Measurements from ENCODE around the gene PBXIP1. TPM values are rescaled to one million over a fixed set of nuclear protein-coding genes. Genes with fewer than 3 reads are reported as not detected.
A peak's percentile ranks its signal among the peaks of the same experiment; 100 is the strongest.

Gene PBXIP1
- total and polyA plus RNA-seq, 10 of the 15 experiments (the other 5 are each of a cell fraction or from before 2014, with no cell fraction given) = 0.63 to 25.6 (median 15.4) TPM

DNA sequence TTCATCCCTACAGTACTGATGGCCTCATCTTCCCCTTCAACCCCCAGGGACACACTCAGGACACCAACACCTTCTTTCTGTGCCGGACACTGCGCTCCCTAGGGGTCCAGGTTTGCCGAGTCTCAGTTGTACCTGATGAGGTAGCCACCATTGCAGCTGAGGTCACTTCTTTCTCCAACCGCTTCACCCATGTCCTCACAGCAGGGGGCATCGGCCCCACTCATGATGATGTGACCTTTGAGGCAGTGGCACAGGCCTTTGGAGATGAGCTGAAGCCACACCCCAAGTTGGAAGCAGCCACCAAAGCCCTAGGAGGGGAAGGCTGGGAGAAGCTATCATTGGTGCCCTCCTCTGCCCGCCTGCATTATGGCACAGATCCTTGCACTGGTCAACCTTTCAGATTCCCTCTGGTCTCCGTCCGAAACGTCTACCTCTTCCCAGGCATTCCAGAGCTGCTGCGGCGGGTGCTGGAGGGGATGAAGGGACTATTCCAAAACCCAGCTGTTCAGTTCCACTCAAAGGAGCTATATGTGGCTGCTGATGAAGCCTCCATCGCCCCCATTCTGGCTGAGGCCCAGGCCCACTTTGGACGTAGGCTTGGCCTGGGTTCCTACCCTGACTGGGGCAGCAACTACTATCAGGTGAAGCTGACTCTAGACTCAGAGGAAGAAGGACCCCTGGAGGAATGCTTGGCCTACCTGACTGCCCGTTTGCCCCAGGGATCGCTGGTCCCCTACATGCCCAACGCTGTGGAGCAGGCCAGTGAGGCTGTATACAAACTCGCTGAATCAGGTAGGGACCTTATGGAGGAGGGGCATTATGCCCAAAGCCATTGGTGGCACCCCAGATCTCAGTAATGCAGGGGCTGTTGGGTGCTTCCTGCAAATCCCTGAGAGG is 32.4 kb upstream of the PBXIP1 start:
- Histone ChIP-seq H3K27me3 (replicated peaks in 1 of 2; ENCODE audit: control insufficient read depth in 2 of 2, insufficient read depth in 2 of 2, low read length in 1 of 2) (no peaks in the 10 kb centered on the region), H3K9ac (ENCODE audit: control insufficient read depth, insufficient read depth, low read length) (no peak overlapping the region), H4K20me1 (ENCODE audit: control insufficient read depth, insufficient read depth) (no peaks in the 10 kb centered on the region), H3K4me2 (ENCODE audit: control insufficient read depth, insufficient read depth) (no peak overlapping the region), H3K36me3 (ENCODE audit: control insufficient read depth in 2 of 2, insufficient read depth in 2 of 2, low read length in 1 of 2) (peaks cover 15 to 17% of the 10 kb centered on the region in 2 experiments; a peak in 3 of 4 replicates), H3K79me2 (ENCODE audit: control insufficient read depth, insufficient read depth, low read length) (peaks cover 16% of the 10 kb centered on the region), H2AFZ (ENCODE audit: control insufficient read depth, low read depth, low read length) (no peak overlapping the region), H3K9me3 (replicated peaks; ENCODE audit: control insufficient read depth, insufficient read depth, low read length) (no peaks in the 10 kb centered on the region), H3K4me3 (no peak overlapping the region), H3K27ac (ENCODE audit: control insufficient read depth, insufficient read depth) (no peak overlapping the region), H3K4me1 (ENCODE audit: control insufficient read depth, insufficient read depth, low read length) (no peaks in the 10 kb centered on the region)
- POLR2A ChIA-PET = interaction anchor here (0.8 to 1.2 kb wide), 5 partner anchors 11 to 130 kb away, joined by 3 to 4 read pairs (median 3); no protein-coding TSS in a partner anchor
- WGBS (ENCODE audit: insufficient coverage, insufficient replicate concordance, low lambda C conversion rate, missing lambda C conversion rate) = 92% methylated on average over 17 of the region's 17 CpGs
- CTCF ChIA-PET = interaction anchor here (0.6 to 20.6 kb wide), 7 partner anchors 8 to 75 kb away, joined by 3 to 226 read pairs (median 3); partner anchors contain the start of genes LENEP and ZBTB7B
- intact Hi-C loops (cut with micrococcal nuclease; ENCODE audit: unreplicated experiment) (no loop called here), in situ Hi-C loops (cut with MboI) (no loop called here)
- DNase-seq (ENCODE audit: low read depth, low spot score) (no peak), ATAC-seq (no peak), FAIRE-seq (no peak)
- TF ChIP-seq, protein P1, sequence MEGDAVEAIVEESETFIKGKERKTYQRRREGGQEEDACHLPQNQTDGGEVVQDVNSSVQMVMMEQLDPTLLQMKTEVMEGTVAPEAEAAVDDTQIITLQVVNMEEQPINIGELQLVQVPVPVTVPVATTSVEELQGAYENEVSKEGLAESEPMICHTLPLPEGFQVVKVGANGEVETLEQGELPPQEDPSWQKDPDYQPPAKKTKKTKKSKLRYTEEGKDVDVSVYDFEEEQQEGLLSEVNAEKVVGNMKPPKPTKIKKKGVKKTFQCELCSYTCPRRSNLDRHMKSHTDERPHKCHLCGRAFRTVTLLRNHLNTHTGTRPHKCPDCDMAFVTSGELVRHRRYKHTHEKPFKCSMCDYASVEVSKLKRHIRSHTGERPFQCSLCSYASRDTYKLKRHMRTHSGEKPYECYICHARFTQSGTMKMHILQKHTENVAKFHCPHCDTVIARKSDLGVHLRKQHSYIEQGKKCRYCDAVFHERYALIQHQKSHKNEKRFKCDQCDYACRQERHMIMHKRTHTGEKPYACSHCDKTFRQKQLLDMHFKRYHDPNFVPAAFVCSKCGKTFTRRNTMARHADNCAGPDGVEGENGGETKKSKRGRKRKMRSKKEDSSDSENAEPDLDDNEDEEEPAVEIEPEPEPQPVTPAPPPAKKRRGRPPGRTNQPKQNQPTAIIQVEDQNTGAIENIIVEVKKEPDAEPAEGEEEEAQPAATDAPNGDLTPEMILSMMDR (IDR thresholded peaks at IDR 0.05 in 2 of 3, conservative IDR thresholded peaks at IDR 0.05 in 1 of 3; ENCODE audit: control insufficient read depth in 2 of 3, extremely low read depth in 1 of 3, insufficient read depth in 1 of 3, low read depth in 3 of 3, low read length in 3 of 3) = peak in 2 of 3 experiments; percentile 16 to 34; a peak in 2 of 6 replicates
- no peak for TF ChIP-seq GABPA (IDR thresholded peaks at IDR 0.05; ENCODE audit: low read depth)
- no peak for TF ChIP-seq SREBF2 (IDR thresholded peaks at IDR 0.05; ENCODE audit: low read length)
- TF ChIP-seq, protein P2, sequence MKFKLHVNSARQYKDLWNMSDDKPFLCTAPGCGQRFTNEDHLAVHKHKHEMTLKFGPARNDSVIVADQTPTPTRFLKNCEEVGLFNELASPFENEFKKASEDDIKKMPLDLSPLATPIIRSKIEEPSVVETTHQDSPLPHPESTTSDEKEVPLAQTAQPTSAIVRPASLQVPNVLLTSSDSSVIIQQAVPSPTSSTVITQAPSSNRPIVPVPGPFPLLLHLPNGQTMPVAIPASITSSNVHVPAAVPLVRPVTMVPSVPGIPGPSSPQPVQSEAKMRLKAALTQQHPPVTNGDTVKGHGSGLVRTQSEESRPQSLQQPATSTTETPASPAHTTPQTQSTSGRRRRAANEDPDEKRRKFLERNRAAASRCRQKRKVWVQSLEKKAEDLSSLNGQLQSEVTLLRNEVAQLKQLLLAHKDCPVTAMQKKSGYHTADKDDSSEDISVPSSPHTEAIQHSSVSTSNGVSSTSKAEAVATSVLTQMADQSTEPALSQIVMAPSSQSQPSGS (IDR thresholded peaks at IDR 0.05; ENCODE audit: low read length) = no peak
- TF ChIP-seq DPF2 (IDR thresholded peaks at IDR 0.05) = no peak
- peak; percentile 22; the same call in 1 of the 2 replicates for TF ChIP-seq RAD21 (IDR thresholded peaks at IDR 0.05; ENCODE audit: insufficient read depth, low read depth, low read length)
- TF ChIP-seq RELA (IDR thresholded peaks at IDR 0.05; ENCODE audit: borderline replicate concordance, partially characterized antibody) = no peak
- TF ChIP-seq TCF12 (IDR thresholded peaks at IDR 0.05; ENCODE audit: low read depth, low read length) = no peak
- RAD21 ChIA-PET (ENCODE audit: unreplicated experiment) = interaction anchor here (1.5 to 1.7 kb wide), 2 partner anchors 12 to 29 kb away, joined by 5 to 7 read pairs; no protein-coding TSS in a partner anchor
- SMC1A ChIA-PET (ENCODE audit: uncharacterized antibody, unreplicated experiment) = interaction anchor here (0.6 to 1.5 kb wide), 4 partner anchors 23 to 442 kb away, joined by 3 to 4 read pairs (median 3); no protein-coding TSS in a partner anchor
- no TSS peak for BruUV-seq (replicated peaks)
